GM12891 (cell line): Measurements from ENCODE around the gene GYG2.

Source experiments
- POLR2A ChIP-seq: IDR thresholded peaks from 2 replicates; pipeline ENCODE4 v1.6.1; 2011; ENCODE audit warnings: low read depth, low read length, control low read depth
- POLR2AphosphoS5 ChIP-seq: IDR thresholded peaks from 2 replicates; pipeline ENCODE4 v1.6.1; 2011; ENCODE audit warnings: low read depth, low read length, control low read depth

DNA sequence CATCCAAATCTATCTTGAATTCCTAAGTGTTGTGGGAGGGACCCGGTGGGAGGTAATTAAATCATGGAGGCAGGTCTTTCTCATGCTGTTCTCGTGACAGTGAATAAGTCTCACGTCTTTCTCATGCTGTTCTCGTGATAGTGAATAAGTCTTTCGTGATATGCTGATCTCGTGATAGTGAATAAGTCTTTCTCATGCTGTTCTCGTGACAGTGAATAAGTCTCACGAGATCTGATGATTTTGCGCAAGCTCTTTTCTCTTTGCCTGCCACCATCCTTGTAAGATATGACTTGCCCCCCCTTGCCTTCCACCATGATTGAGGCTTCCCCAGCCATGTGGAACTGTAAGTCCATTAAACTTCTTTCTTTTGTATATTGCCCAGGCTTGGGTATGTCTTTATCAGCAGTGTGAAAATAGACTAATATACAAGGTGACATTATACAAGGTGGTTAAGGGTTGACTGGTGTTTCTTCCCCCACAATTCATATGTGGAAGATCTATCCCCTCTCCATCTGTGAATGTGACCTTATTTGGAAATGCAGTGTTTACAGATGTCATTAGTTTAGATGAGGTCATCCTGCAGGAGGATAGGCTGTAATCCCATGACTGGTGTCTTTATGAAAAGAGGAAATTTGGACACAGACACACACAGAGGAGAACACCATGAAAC, 72.8 kb downstream of the GYG2 start:
- TF ChIP-seq POLR2A (no peak), POLR2AphosphoS5 (no peak)
